HL-60 (cell line): ENCODE results near the gene ACE.

Experiments used
- GABPA ChIP-seq: IDR thresholded peaks from 2 replicates; pipeline ENCODE4 v1.6.1; 2012; ENCODE audit warnings: low read depth
- POLR2AphosphoS5 ChIP-seq: IDR thresholded peaks from 2 replicates; pipeline ENCODE4 v1.6.1; 2012; ENCODE audit warnings: low read depth
- TF ChIP-seq, protein P1 (sequence below): IDR thresholded peaks from one replicate; pipeline ENCODE4 v1.5.1; 2011; ENCODE audit warnings: low read length, control low read depth, inconsistent platforms; ENCODE audit not compliant: insufficient read depth

DNA sequence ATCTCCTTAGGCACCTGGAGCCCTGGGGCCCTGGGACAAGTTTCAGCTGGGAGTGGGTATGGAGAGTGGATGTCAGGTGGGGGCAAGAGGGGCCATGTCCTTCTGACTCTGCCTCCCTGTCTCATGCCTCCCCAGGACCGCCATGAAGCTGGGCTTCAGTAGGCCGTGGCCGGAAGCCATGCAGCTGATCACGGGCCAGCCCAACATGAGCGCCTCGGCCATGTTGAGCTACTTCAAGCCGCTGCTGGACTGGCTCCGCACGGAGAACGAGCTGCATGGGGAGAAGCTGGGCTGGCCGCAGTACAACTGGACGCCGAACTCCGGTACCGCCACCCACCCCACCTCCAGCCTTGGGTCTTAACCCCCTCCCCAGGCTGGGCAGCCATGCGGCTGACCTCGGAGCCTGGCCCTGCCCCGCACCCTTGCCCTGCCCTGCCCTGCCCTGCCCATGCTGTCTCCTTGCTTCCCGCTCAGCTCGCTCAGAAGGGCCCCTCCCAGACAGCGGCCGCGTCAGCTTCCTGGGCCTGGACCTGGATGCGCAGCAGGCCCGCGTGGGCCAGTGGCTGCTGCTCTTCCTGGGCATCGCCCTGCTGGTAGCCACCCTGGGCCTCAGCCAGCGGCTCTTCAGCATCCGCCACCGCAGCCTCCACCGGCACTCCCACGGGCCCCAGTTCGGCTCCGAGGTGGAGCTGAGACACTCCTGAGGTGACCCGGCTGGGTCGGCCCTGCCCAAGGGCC is 20.0 kb downstream of the ACE start:
- TF ChIP-seq, protein P1, sequence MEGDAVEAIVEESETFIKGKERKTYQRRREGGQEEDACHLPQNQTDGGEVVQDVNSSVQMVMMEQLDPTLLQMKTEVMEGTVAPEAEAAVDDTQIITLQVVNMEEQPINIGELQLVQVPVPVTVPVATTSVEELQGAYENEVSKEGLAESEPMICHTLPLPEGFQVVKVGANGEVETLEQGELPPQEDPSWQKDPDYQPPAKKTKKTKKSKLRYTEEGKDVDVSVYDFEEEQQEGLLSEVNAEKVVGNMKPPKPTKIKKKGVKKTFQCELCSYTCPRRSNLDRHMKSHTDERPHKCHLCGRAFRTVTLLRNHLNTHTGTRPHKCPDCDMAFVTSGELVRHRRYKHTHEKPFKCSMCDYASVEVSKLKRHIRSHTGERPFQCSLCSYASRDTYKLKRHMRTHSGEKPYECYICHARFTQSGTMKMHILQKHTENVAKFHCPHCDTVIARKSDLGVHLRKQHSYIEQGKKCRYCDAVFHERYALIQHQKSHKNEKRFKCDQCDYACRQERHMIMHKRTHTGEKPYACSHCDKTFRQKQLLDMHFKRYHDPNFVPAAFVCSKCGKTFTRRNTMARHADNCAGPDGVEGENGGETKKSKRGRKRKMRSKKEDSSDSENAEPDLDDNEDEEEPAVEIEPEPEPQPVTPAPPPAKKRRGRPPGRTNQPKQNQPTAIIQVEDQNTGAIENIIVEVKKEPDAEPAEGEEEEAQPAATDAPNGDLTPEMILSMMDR, result no peak
- TF ChIP-seq GABPA (no peak), POLR2AphosphoS5 (no peak)
